GM23248 (cell line): ENCODE results near the gene GGT5. TPM values are rescaled to one million over a fixed set of nuclear protein-coding genes. Genes with fewer than 3 reads are reported as not detected.
"Not testable (repeated sequence)": the region's sequence is repeated elsewhere in the genome, so short reads cannot be mapped to it uniquely, and the experiment has no call there.

ENCODE experiments used
- DNase-seq: peaks from one replicate; pipeline ENCODE4 v3.0.0-alpha.2; 2015
- H2AFZ ChIP-seq: fragments of 200-600 bp; sonication (generic); 2 replicates; pipeline ENCODE4 v1.6.1; 2016; ENCODE audit warnings: antibody characterized with exemption
- H3F3A ChIP-seq: fragments of 200-600 bp; sonication (generic); 2 replicates; pipeline ENCODE4 v1.6.1; 2016; ENCODE audit warnings: mild to moderate bottlenecking, antibody characterized with exemption, mixed run types; ENCODE audit not compliant: insufficient read depth
- H3K27ac ChIP-seq: fragments of 200-600 bp; sonication (generic); 2 replicates; pipeline ENCODE4 v1.5.1; 2016; ENCODE audit warnings: mild to moderate bottlenecking
- H3K27me3 ChIP-seq: fragments of 200-600 bp; sonication (generic); replicated peaks from 2 replicates; pipeline ENCODE4 v1.6.1; 2016; ENCODE audit warnings: mild to moderate bottlenecking; ENCODE audit not compliant: insufficient read depth
- H3K36me3 ChIP-seq: fragments of 200-600 bp; sonication (generic); 2 replicates; pipeline ENCODE4 v1.6.1; 2016; ENCODE audit warnings: low read depth, mild to moderate bottlenecking
- H3K4me1 ChIP-seq: fragments of 200-600 bp; sonication (generic); 2 replicates; pipeline ENCODE4 v1.6.1; 2016; ENCODE audit warnings: mild to moderate bottlenecking; ENCODE audit not compliant: insufficient read depth
- H3K4me2 ChIP-seq: fragments of 200-600 bp; sonication (generic); one replicate; pipeline ENCODE4 v1.6.1; 2016; ENCODE audit warnings: mild to moderate bottlenecking; ENCODE audit not compliant: unreplicated experiment
- H3K4me3 ChIP-seq: fragments of 200-600 bp; sonication (generic); 2 replicates; pipeline ENCODE4 v1.5.1; 2016; ENCODE audit warnings: mild to moderate bottlenecking
- H3K79me2 ChIP-seq: fragments of 200-600 bp; sonication (generic); 2 replicates; pipeline ENCODE4 v1.6.1; 2016; ENCODE audit warnings: mild to moderate bottlenecking; ENCODE audit not compliant: insufficient read depth
- H3K9ac ChIP-seq: fragments of 200-600 bp; sonication (generic); 2 replicates; pipeline ENCODE4 v1.6.1; 2016; ENCODE audit warnings: mild to moderate bottlenecking
- H3K9me2 ChIP-seq: fragments of 200-600 bp; sonication (generic); 2 replicates; pipeline ENCODE4 v1.6.1; 2016; ENCODE audit warnings: mixed run types, mild to moderate bottlenecking, moderate library complexity; ENCODE audit not compliant: insufficient read depth
- H3K9me3 ChIP-seq: fragments of 200-600 bp; sonication (generic); one replicate; pipeline ENCODE4 v1.6.1; 2017; ENCODE audit warnings: low read depth
- H4K20me1 ChIP-seq: fragments of 200-600 bp; sonication (generic); 2 replicates; pipeline ENCODE4 v1.6.0; 2016; ENCODE audit not compliant: insufficient read depth
- EZH2 ChIP-seq: fragments of 200-600 bp; sonication (generic); IDR thresholded peaks from 2 replicates; pipeline ENCODE4 v1.6.1; 2018; ENCODE audit warnings: antibody characterized with exemption, mild to moderate bottlenecking; ENCODE audit not compliant: insufficient read depth, poor library complexity, severe bottlenecking
- EZH2phosphoT487 ChIP-seq: fragments of 200-600 bp; sonication (generic); IDR thresholded peaks from 2 replicates; pipeline ENCODE4 v1.6.1; 2018; ENCODE audit warnings: antibody characterized with exemption, moderate library complexity, mild to moderate bottlenecking, low read depth; ENCODE audit not compliant: insufficient read depth
- WGBS, 2 experiments: methylation state at CpG; one replicate each; pipeline ENCODE4 v1.1.6; 2015 to 2017; ENCODE audit warnings: low lambda C conversion rate in 2 of 2, low coverage in 1 of 2; ENCODE audit errors: missing lambda C conversion rate in 2 of 2; 5-methylcytosine and 5-hydroxymethylcytosine counted together
- in situ Hi-C: fragments of 300-500 bp; cut with MboI; formaldehyde crosslinking; loops from 2 replicates; pipeline ENCODE4 v1.15.0; 2020
- polyA plus RNA-seq: library from polyadenylated mRNA; unstranded; fragments of >200 nt; fragmentation: Nextera tagmentation; extraction: Ambion mirVana; gene quantifications from 2 replicates; pipeline ENCODE4 v1.2.1, GENCODE V29; 2016
- total RNA-seq: library from RNA; depleted of rRNA; stranded (reverse); fragments of >200 nt; shearing (Covaris generic); gene quantifications from 2 replicates; pipeline ENCODE4 v1.2.3, GENCODE V29; 2014

GGT5 gene
- total and polyA plus RNA-seq, 2 experiments from 2014 or later = 1.3 to 5.1 TPM

DNA sequence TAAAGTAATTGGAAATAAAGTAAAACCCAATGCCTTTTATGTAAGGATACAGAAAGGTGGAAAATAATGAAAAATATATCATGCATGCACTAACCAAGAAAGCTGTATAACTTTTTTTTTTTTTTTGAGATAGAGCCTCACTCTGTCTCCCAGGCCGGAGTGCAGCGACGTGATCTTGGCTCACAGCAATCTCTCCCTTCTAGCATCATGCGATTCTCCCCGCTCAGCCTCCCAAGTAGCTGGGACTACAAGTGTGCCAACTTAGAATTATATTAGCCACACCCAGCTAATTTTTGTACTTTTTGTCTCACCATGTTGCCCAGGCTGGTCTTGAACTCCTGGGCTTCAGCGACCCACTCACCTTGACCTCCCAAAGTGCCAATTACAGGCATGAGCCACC is 4.5 kb downstream of the GGT5 start:
- H3K79me2 ChIP-seq = no peaks in the 10 kb centered on the region
- no peak overlapping the region for H2AFZ ChIP-seq
- no peaks in the 10 kb centered on the region for H3F3A ChIP-seq
- no peak overlapping the region for H3K4me2 ChIP-seq
- in situ Hi-C loops = loop anchor here (10.0 kb wide), 1 partner anchor 46 kb away; no protein-coding TSS in a partner anchor
- TF ChIP-seq EZH2phosphoT487 (no peak), EZH2 (no peak)
- H3K4me3 ChIP-seq = no peak overlapping the region
- peaks cover 9% of the 10 kb centered on the region for H3K4me1 ChIP-seq
- DNase-seq = no peak
- H3K36me3 ChIP-seq = no peaks in the 10 kb centered on the region
- 60 to 61% methylated on average over 6 of the region's 6 CpGs for WGBS, 2 experiments
- H3K27me3 ChIP-seq = no peaks in the 10 kb centered on the region
- H3K9me2 ChIP-seq = no peaks in the 10 kb centered on the region
- H4K20me1 ChIP-seq = no peaks in the 10 kb centered on the region
- H3K9ac ChIP-seq = no peak overlapping the region
- H3K27ac ChIP-seq = no peak overlapping the region
- no peaks in the 10 kb centered on the region for H3K9me3 ChIP-seq

DNA sequence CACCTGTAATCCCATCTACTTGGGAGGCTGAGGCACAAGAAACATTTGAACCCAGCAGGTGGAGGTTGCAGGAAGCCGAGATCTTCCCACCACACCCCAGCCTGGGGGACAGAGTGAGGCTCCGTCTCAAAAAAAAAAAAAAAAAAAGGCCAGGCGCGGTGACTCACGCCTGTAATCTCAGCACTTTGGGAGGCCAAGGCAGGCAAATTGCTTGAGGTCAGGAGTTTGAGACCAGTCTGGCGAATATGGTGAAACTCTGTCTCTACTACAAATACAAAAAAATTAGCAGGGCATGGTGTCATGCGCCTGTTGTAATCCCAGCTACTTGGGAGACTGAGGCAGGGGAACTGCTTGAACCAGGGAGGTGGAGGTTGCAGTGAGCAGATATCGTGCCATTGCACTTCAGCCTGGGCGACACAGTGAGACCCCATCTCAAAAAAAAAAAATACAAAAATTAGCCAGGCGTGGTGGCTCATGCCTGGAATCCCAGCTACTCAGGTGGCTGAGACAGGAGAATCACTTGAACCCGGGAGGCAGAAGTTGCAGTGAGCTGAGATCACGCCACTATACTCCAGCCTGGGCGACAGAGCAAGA is 6.7 kb downstream of the GGT5 start:
- H3K9me2 ChIP-seq, DNase-seq, H3K27ac ChIP-seq, H4K20me1 ChIP-seq, in situ Hi-C loops, H3K27me3 ChIP-seq, H3K4me1 ChIP-seq, H3K9ac ChIP-seq, H3F3A ChIP-seq, H3K4me3 ChIP-seq, H2AFZ ChIP-seq, H3K4me2 ChIP-seq, H3K9me3 ChIP-seq, H3K79me2 ChIP-seq, H3K36me3 ChIP-seq: not testable (repeated sequence)
- 94 to 96% methylated on average over 13 of the region's 13 CpGs for WGBS, 2 experiments

DNA sequence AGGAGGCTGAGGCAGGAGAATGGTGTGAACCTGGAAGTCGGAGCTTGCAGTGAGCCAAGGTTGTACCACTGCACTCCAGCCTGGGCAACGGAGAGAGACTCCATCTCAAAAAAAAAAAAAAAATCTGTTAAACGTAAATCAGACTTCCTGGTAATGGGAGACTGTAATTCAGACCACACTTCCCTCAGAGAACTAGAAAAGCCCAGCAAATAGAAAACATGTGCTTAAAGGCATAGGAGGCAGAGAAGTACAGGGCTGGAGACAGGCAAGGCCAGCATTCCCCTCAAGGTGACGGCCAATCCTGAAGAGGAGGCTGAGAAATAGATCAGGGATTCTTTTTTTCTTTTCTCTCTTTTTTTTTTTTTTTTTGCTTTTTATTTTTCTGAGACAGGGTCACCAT is 8.2 kb downstream of the GGT5 start:
- no peak overlapping the region for H2AFZ ChIP-seq
- in situ Hi-C loops = no loop called here
- no peak overlapping the region for H3K4me2 ChIP-seq
- TF ChIP-seq EZH2 = no peak
- TF ChIP-seq EZH2phosphoT487 = no peak
- no peaks in the 10 kb centered on the region for H3K79me2 ChIP-seq
- no peak overlapping the region for H3K4me3 ChIP-seq
- DNase-seq = no peak
- H3K27ac ChIP-seq = no peak overlapping the region
- no peaks in the 10 kb centered on the region for H3K9me3 ChIP-seq
- H3K4me1 ChIP-seq = no peaks in the 10 kb centered on the region
- no peak overlapping the region for H3K9ac ChIP-seq
- H3K27me3 ChIP-seq = no peaks in the 10 kb centered on the region
- H3K9me2 ChIP-seq = no peaks in the 10 kb centered on the region
- WGBS, 2 experiments = 42 to 60% methylated on average over 4 of the region's 4 CpGs
- no peaks in the 10 kb centered on the region for H4K20me1 ChIP-seq
- no peaks in the 10 kb centered on the region for H3K36me3 ChIP-seq
- no peaks in the 10 kb centered on the region for H3F3A ChIP-seq

DNA sequence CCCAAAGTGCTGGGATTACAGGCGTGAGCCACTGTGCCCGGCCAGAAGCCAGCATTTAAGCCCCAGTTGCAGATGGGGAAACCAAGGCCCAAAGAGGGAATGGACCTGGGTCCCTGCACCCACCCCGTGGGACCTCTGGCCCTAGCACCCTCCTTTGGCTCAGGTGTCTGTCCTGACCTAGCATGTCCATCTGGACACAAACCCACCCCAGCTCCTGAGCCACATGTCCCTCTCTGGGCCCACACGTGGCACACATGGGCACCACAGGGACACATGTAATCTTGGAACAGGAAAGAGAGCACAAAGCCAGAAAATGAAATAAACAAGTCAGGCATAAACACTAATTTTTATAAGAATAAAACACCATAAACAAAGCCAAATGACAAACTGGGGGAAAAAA is 9.6 kb downstream of the GGT5 start:
- Histone ChIP-seq H4K20me1 (no peaks in the 10 kb centered on the region), H3K9me2 (no peaks in the 10 kb centered on the region), H3K4me3 (no peak overlapping the region), H3K79me2 (no peaks in the 10 kb centered on the region), H3K36me3 (no peaks in the 10 kb centered on the region), H3K9me3 (no peaks in the 10 kb centered on the region), H3K9ac (no peak overlapping the region), H2AFZ (no peak overlapping the region), H3F3A (no peaks in the 10 kb centered on the region), H3K4me1 (no peaks in the 10 kb centered on the region), H3K27ac (no peak overlapping the region), H3K27me3 (no peaks in the 10 kb centered on the region), H3K4me2 (no peak overlapping the region)
- in situ Hi-C loops = no loop called here
- TF ChIP-seq EZH2phosphoT487 (no peak), EZH2 (no peak)
- DNase-seq = no peak
- 73 to 74% methylated on average over 4 of the region's 4 CpGs for WGBS, 2 experiments

DNA sequence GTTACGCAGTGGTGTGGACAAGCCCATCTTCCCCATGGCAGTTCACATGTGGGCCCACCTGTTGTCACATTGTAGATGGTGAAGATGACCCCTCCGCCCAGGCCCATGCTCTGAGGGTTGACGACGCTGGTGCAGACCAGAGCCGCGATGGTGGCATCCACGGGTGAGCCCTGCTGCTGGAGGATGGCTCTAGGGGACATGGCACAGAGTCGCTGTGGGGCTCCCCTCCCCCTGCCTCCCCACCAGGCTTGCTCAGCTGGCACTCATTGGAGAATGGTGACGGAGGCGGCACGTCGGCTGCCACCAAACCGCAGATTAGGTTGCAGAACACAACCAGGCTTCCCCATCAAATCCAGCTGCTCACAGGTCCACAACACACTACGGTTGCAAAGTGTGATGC is 11.1 kb downstream of the GGT5 start:
- no peaks in the 10 kb centered on the region for H3K4me1 ChIP-seq
- H3K4me3 ChIP-seq = no peak overlapping the region
- no peak for DNase-seq
- no peak overlapping the region for H3K4me2 ChIP-seq
- no peaks in the 10 kb centered on the region for H3K27me3 ChIP-seq
- no peaks in the 10 kb centered on the region for H3K9me3 ChIP-seq
- no peak overlapping the region for H3K9ac ChIP-seq
- H4K20me1 ChIP-seq = no peaks in the 10 kb centered on the region
- H3F3A ChIP-seq = no peaks in the 10 kb centered on the region
- no peak for TF ChIP-seq EZH2phosphoT487
- H3K79me2 ChIP-seq = no peaks in the 10 kb centered on the region
- H3K9me2 ChIP-seq = no peaks in the 10 kb centered on the region
- no peaks in the 10 kb centered on the region for H3K36me3 ChIP-seq
- in situ Hi-C loops = no loop called here
- H2AFZ ChIP-seq = no peak overlapping the region
- H3K27ac ChIP-seq = no peak overlapping the region
- 91 to 98% methylated on average over 9 to 14 of the region's 14 CpGs for WGBS, 2 experiments
